Neural progenitor cell (in vitro differentiated cells): ENCODE measurements around the gene PRKCSH. TPM values are rescaled to one million over a fixed set of nuclear protein-coding genes. Genes with fewer than 3 reads are reported as not detected.

Source experiments
- DNase-seq: peaks from one replicate; pipeline ENCODE4 v3.0.0-alpha.2; 2016; ENCODE audit warnings: low spot score
- H2AFZ ChIP-seq: fragments of 200-600 bp; sonication (generic); replicated peaks from 2 replicates; pipeline ENCODE4 v1.6.1; 2016; ENCODE audit warnings: antibody characterized with exemption
- H3F3A ChIP-seq: fragments of 200-600 bp; sonication (generic); 2 replicates; pipeline ENCODE4 v1.6.1; 2016; ENCODE audit warnings: antibody characterized with exemption, low read depth
- H3K27ac ChIP-seq: fragments of 200-600 bp; sonication (generic); 2 replicates; pipeline ENCODE4 v1.5.1; 2016; ENCODE audit warnings: mild to moderate bottlenecking
- H3K27me3 ChIP-seq: fragments of 200-600 bp; sonication (generic); 2 replicates; pipeline ENCODE4 v1.6.1; 2016; ENCODE audit warnings: mild to moderate bottlenecking, moderate library complexity
- H3K36me3 ChIP-seq: fragments of 200-600 bp; sonication (generic); 2 replicates; pipeline ENCODE4 v1.5.1; 2016
- H3K4me1 ChIP-seq: fragments of 200-600 bp; sonication (generic); 2 replicates; pipeline ENCODE4 v1.6.1; 2016; ENCODE audit warnings: mixed run types
- H3K4me2 ChIP-seq: fragments of 200-600 bp; sonication (generic); 2 replicates; pipeline ENCODE4 v1.6.1; 2016
- H3K4me3 ChIP-seq: fragments of 200-600 bp; sonication (generic); 2 replicates; pipeline ENCODE4 v1.5.1; 2016
- H3K79me2 ChIP-seq: fragments of 200-600 bp; sonication (generic); 2 replicates; pipeline ENCODE4 v1.6.1; 2016; ENCODE audit warnings: low read depth
- H3K9ac ChIP-seq: fragments of 200-600 bp; sonication (generic); 2 replicates; pipeline ENCODE4 v1.6.1; 2016
- H3K9me3 ChIP-seq: fragments of 200-600 bp; sonication (generic); 2 replicates; pipeline ENCODE4 v1.5.1; 2016; ENCODE audit warnings: low read depth
- H4K20me1 ChIP-seq: fragments of 200-600 bp; sonication (generic); 2 replicates; pipeline ENCODE4 v1.6.1; 2016; ENCODE audit warnings: low read depth
- H3K27ac Mint-ChIP-seq: 3 replicates; pipeline ENCODE4 v1.8.0; 2021; ENCODE audit warnings: mixed read lengths
- H3K27me3 Mint-ChIP-seq: 2 replicates; pipeline ENCODE4 v1.8.0; 2022; ENCODE audit warnings: low read depth, mild to moderate bottlenecking, inconsistent platforms, moderate library complexity, mixed read lengths; ENCODE audit not compliant: insufficient read depth
- H3K36me3 Mint-ChIP-seq: 3 replicates; pipeline ENCODE4 v1.8.0; 2021; ENCODE audit warnings: mixed read lengths
- H3K4me1 Mint-ChIP-seq: 3 replicates; pipeline ENCODE4 v1.8.0; 2021; ENCODE audit warnings: mixed read lengths
- H3K4me3 Mint-ChIP-seq: 3 replicates; pipeline ENCODE4 v1.8.0; 2021; ENCODE audit warnings: mild to moderate bottlenecking, moderate library complexity, mixed read lengths
- H3K9me3 Mint-ChIP-seq: 3 replicates; pipeline ENCODE4 v1.8.0; 2020; ENCODE audit warnings: mixed read lengths
- EZH2 ChIP-seq: fragments of 200-600 bp; sonication (generic); IDR thresholded peaks from 2 replicates; pipeline ENCODE4 v1.6.1; 2017; ENCODE audit warnings: antibody characterized with exemption, mild to moderate bottlenecking, moderate library complexity
- EZH2phosphoT487 ChIP-seq: fragments of 200-600 bp; sonication (generic); IDR thresholded peaks from 2 replicates; pipeline ENCODE4 v1.6.1; 2017; ENCODE audit warnings: antibody characterized with exemption
- total RNA-seq: library from RNA; depleted of rRNA; stranded (reverse); fragments of >200 nt; gene quantifications from 2 replicates; pipeline ENCODE4 v1.2.3, GENCODE V29; 2015; ENCODE audit warnings: low replicate concordance
- TF ChIP-seq, protein P1 (sequence below): fragments of 200-600 bp; sonication (generic); IDR thresholded peaks from 2 replicates; pipeline ENCODE4 v1.5.1; 2017; ENCODE audit warnings: antibody characterized with exemption, mild to moderate bottlenecking

The PRKCSH gene
- total RNA-seq, 1 donor from 2014 or later, result 53.6 TPM

DNA sequence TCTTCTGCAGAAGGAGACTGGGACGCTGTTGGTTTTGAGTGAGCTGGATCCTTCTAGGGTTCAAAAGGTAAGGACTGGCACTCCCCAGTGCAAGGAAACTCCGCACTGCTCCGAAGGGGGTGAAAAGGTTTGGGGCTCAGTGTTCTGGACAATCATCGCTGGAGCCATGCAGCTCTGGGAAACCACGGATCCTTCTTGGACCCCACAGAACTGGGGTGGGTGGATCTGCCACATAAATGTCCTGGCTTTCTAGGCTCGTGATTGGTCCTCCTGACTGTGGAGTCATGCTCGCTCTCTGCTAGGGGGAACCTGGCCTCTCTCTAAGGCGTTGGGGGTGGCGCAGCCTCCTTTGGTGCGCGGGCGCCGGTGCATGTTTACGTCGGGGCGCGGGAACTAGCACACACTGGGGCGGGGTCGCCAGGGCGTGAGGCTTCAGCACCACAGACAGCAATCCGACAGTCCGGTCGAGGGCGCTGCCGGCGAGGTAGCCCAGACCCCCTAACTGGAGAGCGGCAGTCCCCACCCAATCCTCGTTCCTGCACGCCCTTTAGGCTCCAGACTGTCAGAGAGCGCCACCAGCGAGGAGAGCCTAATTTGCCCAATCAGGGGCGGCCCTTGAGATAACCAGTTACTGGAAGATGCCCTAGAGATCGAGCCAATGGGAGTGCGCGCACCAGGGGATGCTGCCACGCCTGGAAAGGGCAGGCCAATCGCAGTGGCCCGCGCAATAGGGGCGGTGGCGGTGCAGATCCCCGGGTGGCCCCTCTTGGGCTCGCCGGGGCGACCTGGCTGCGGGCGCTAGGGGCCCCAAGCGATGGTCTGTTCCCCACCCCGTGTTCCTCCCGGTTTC, 46.3 kb downstream of the PRKCSH start:
- Histone ChIP-seq H3K9me3 (no peaks in the 10 kb centered on the region), H3K4me3 (peak overlapping the region; percentile 21), H2AFZ (no peak overlapping the region), H3K4me2 (peak overlapping the region; percentile 54), H4K20me1 (peaks cover 40% of the 10 kb centered on the region), H3K79me2 (no peaks in the 10 kb centered on the region), H3K27ac (no peak overlapping the region), H3K36me3 (no peaks in the 10 kb centered on the region), H3K9ac (no peak overlapping the region), H3F3A (peaks cover 22% of the 10 kb centered on the region), H3K27me3 (peaks cover 55% of the 10 kb centered on the region), H3K4me1 (peaks cover 3% of the 10 kb centered on the region)
- TF ChIP-seq EZH2, result peak; percentile 16
- TF ChIP-seq, protein P1, sequence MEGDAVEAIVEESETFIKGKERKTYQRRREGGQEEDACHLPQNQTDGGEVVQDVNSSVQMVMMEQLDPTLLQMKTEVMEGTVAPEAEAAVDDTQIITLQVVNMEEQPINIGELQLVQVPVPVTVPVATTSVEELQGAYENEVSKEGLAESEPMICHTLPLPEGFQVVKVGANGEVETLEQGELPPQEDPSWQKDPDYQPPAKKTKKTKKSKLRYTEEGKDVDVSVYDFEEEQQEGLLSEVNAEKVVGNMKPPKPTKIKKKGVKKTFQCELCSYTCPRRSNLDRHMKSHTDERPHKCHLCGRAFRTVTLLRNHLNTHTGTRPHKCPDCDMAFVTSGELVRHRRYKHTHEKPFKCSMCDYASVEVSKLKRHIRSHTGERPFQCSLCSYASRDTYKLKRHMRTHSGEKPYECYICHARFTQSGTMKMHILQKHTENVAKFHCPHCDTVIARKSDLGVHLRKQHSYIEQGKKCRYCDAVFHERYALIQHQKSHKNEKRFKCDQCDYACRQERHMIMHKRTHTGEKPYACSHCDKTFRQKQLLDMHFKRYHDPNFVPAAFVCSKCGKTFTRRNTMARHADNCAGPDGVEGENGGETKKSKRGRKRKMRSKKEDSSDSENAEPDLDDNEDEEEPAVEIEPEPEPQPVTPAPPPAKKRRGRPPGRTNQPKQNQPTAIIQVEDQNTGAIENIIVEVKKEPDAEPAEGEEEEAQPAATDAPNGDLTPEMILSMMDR, result no peak
- Mint-ChIP-seq H3K27me3 (peaks cover 36% of the 10 kb centered on the region), H3K27ac (no peak overlapping the region), H3K36me3 (peaks cover 8% of the 10 kb centered on the region), H3K9me3 (peaks cover 3% of the 10 kb centered on the region), H3K4me1 (peaks cover 16% of the 10 kb centered on the region), H3K4me3 (peak overlapping the region; percentile 78)
- peak; percentile 92 for DNase-seq

DNA sequence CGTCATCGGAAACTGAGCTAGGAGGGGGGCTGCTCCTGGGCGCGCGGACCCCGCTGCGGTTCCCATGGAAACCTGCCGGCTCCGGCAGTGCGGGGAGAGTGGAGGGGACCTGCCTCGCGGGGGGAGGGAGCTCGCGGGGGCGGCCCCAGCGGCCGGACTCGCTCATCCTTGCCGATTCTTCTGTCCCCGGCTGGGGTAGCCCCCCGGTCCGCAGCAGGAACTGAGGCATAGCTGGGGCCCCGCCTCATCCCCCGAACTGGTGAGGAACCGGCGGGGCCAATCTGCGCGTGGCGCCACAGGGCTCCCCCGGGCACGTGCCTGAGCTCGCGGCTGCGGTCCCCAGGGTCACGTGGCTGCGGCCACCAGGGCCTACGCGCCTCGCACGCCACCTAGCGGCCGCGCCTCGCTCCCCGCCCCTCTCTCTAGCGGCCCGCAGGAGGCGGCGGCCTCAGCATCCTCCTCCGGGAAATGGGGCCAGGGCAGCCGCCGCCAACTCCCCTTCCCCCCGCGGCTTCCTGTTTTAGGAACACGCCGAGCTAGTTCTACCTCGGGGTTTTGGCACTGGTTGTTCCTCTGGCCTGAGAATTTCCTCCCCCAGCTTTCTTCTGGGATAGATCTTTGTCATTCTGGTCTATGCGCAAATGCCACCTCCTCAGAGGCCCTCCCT, 47.1 kb downstream of the PRKCSH start:
- H3K9ac ChIP-seq, result no peak overlapping the region
- peak overlapping the region; percentile 78 for H3K4me3 Mint-ChIP-seq
- H3K27me3 ChIP-seq, result peaks cover 55% of the 10 kb centered on the region
- TF ChIP-seq EZH2, result no peak
- TF ChIP-seq, protein P1, result peak; percentile 83
- no peak for TF ChIP-seq EZH2phosphoT487
- H3F3A ChIP-seq, result peaks cover 22% of the 10 kb centered on the region
- peaks cover 3% of the 10 kb centered on the region for H3K4me1 ChIP-seq
- peak overlapping the region; percentile 21 for H3K4me3 ChIP-seq
- DNase-seq, result peak; percentile 91
- no peaks in the 10 kb centered on the region for H3K36me3 ChIP-seq
- peaks cover 40% of the 10 kb centered on the region for H4K20me1 ChIP-seq
- no peaks in the 10 kb centered on the region for H3K9me3 ChIP-seq
- H3K36me3 Mint-ChIP-seq, result peaks cover 8% of the 10 kb centered on the region
- no peak overlapping the region for H3K27ac ChIP-seq
- no peak overlapping the region for H2AFZ ChIP-seq
- no peak overlapping the region for H3K27ac Mint-ChIP-seq
- peaks cover 3% of the 10 kb centered on the region for H3K9me3 Mint-ChIP-seq
- H3K4me1 Mint-ChIP-seq, result peaks cover 16% of the 10 kb centered on the region
- H3K27me3 Mint-ChIP-seq, result peaks cover 33% of the 10 kb centered on the region
- H3K4me2 ChIP-seq, result peak overlapping the region; percentile 54
- no peaks in the 10 kb centered on the region for H3K79me2 ChIP-seq

DNA sequence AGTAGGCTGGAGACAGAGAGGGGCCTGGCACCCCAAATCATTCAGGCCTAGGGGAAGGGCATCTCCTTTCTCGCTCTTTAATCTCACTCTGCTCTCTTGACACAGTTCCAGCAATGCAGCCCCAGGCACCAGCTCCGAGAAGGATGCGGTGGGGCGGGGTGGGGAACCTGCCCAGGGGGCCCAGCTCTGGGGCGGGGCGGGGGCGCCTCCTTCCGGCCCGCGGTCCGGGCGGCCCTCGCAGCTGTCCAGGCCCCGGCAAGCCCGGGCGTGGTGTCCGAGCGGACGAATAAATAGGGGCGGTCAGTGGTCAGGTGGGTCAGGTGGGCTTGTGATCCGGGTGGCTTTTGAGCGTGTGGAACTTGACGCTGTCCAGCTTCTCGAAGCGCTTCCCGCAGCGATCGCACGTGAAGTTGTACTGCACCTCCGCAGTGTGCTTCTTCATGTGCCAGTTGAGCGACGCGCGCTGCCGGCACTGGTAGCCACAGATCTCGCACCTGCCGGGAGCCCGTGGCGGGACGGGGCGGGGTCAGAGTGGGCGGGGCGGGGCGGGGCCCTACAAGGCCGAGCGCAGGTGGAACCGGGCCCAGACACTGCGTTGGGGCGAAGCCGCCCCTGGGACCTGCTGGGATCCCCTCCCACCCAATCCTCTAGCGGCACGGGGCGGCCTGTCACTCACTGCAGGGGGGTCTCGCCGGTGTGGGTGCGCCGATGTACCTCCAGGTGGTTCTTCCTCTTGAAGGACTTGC, 48.1 kb downstream of the PRKCSH start:
- Mint-ChIP-seq H3K27ac (no peak overlapping the region), H3K27me3 (peaks cover 28% of the 10 kb centered on the region), H3K9me3 (peaks cover 3% of the 10 kb centered on the region), H3K4me3 (no peak overlapping the region), H3K36me3 (peaks cover 8% of the 10 kb centered on the region), H3K4me1 (peaks cover 16% of the 10 kb centered on the region)
- TF ChIP-seq EZH2 (no peak), EZH2phosphoT487 (no peak)
- TF ChIP-seq, protein P1, result no peak
- no peak for DNase-seq
- H3K4me3 ChIP-seq, result no peak overlapping the region
- H3K4me2 ChIP-seq, result no peak overlapping the region
- H3K9ac ChIP-seq, result no peak overlapping the region
- H3K36me3 ChIP-seq, result no peaks in the 10 kb centered on the region
- no peak overlapping the region for H3K27ac ChIP-seq
- no peaks in the 10 kb centered on the region for H3K79me2 ChIP-seq
- no peaks in the 10 kb centered on the region for H3K9me3 ChIP-seq
- H3K4me1 ChIP-seq, result peaks cover 3% of the 10 kb centered on the region
- no peak overlapping the region for H2AFZ ChIP-seq
- H3F3A ChIP-seq, result peaks cover 18% of the 10 kb centered on the region
- H3K27me3 ChIP-seq, result peaks cover 46% of the 10 kb centered on the region
- H4K20me1 ChIP-seq, result peaks cover 37% of the 10 kb centered on the region
